ENCODE results near the gene TBC1D17. TPM values are rescaled to one million over a fixed set of nuclear protein-coding genes. Genes with fewer than 3 reads are reported as not detected.

Gene TBC1D17
- polyA plus RNA-seq, 3 donors: 3.1 to 48.2 (median 4.5) TPM

GRCh38 chr19:49918089-49918488, 40.6 kb downstream of the TBC1D17 start:
- DNase-seq: no peak
- H3K27me3 ChIP-seq (ENCODE audit: control insufficient read depth in 2 of 2, insufficient read depth in 2 of 2, low read length in 2 of 2): no peaks in the 10 kb centered on the region
- no peaks in the 10 kb centered on the region for H3K9me3 ChIP-seq (replicated peaks in 1 of 2; ENCODE audit: control insufficient read depth in 1 of 2, insufficient read depth in 1 of 2, low read length in 2 of 2)
- peaks cover 48 to 71% of the 10 kb centered on the region in 2 donors for H3K36me3 ChIP-seq (replicated peaks in 1 of 2; ENCODE audit: control insufficient read depth in 1 of 2, insufficient read depth in 2 of 2, low read length in 2 of 2)
- no peak overlapping the region for H3K9ac ChIP-seq (ENCODE audit: insufficient read depth, low read length, poor library complexity, severe bottlenecking)
- intact Hi-C loops (cut with micrococcal nuclease): no loop called here
- no peak overlapping the region for H3K4me3 ChIP-seq (replicated peaks in 1 of 3; ENCODE audit: low read depth in 2 of 3, low read length in 3 of 3)
- Mint-ChIP-seq H3K4me3 (no peak overlapping the region), H3K4me1 (peaks cover 56% of the 10 kb centered on the region), H3K27ac (peak overlapping the region; percentile 83 to 96 (median 94)), H3K27me3 (ENCODE audit: low read depth in 3 of 3) (peaks cover 0 to 3% (median 2%) of the 10 kb centered on the region in 3 donors), H3K36me3 (peaks cover 56 to 86% of the 10 kb centered on the region in 2 donors), H3K9me3 (no peaks in the 10 kb centered on the region)
- H3K4me2 ChIP-seq (replicated peaks; ENCODE audit: extremely low read depth, low read length, poor library complexity, severe bottlenecking): no peak overlapping the region
- peaks cover 88% of the 10 kb centered on the region for H3K79me2 ChIP-seq (ENCODE audit: insufficient read depth, low read length)
- no peak for TF ChIP-seq CTCF (IDR thresholded peaks at IDR 0.05)
- peaks cover 68% of the 10 kb centered on the region for H4K20me1 ChIP-seq (ENCODE audit: insufficient read depth, low read length)
- H3K4me1 ChIP-seq (ENCODE audit: control insufficient read depth in 1 of 2, insufficient read depth in 2 of 2, low read length in 2 of 2): peaks cover 31 to 52% of the 10 kb centered on the region in 2 donors
- peak overlapping the region; percentile 67 to 80 for H3K27ac ChIP-seq (ENCODE audit: low read depth in 1 of 2, low read length in 2 of 2)
- 87% methylated on average over 8 of the region's 8 CpGs for WGBS (ENCODE audit: insufficient coverage)
- no peak overlapping the region for H2AFZ ChIP-seq (ENCODE audit: insufficient read depth, low read depth, low read length, poor library complexity, severe bottlenecking)

GRCh38 chr19:49920624-49921363, 43.3 kb downstream of the TBC1D17 start:
- H3K27ac ChIP-seq (ENCODE audit: low read depth in 1 of 2, low read length in 2 of 2): peak overlapping the region in 1 of 2 donors; percentile 75
- DNase-seq: no peak
- no peaks in the 10 kb centered on the region for H3K9me3 ChIP-seq (replicated peaks in 1 of 2; ENCODE audit: control insufficient read depth in 1 of 2, insufficient read depth in 1 of 2, low read length in 2 of 2)
- peaks cover 43 to 72% of the 10 kb centered on the region in 2 donors for H3K36me3 ChIP-seq (replicated peaks in 1 of 2; ENCODE audit: control insufficient read depth in 1 of 2, insufficient read depth in 2 of 2, low read length in 2 of 2)
- H3K9me3 Mint-ChIP-seq: no peaks in the 10 kb centered on the region
- WGBS (ENCODE audit: insufficient coverage): 96% methylated on average over 15 of the region's 24 CpGs
- H3K27ac Mint-ChIP-seq: peak overlapping the region in 6 of 7 donors; percentile 32 to 91 (median 74)
- H4K20me1 ChIP-seq (ENCODE audit: insufficient read depth, low read length): peaks cover 88% of the 10 kb centered on the region
- H3K79me2 ChIP-seq (ENCODE audit: insufficient read depth, low read length): peaks cover 91% of the 10 kb centered on the region
- H3K27me3 ChIP-seq (ENCODE audit: control insufficient read depth in 2 of 2, insufficient read depth in 2 of 2, low read length in 2 of 2): no peaks in the 10 kb centered on the region
- H3K4me3 Mint-ChIP-seq: no peak overlapping the region
- no peak for TF ChIP-seq CTCF (IDR thresholded peaks at IDR 0.05)
- H3K9ac ChIP-seq (ENCODE audit: insufficient read depth, low read length, poor library complexity, severe bottlenecking): no peak overlapping the region
- H3K4me1 ChIP-seq (ENCODE audit: control insufficient read depth in 1 of 2, insufficient read depth in 2 of 2, low read length in 2 of 2): peaks cover 38 to 62% of the 10 kb centered on the region in 2 donors
- H3K4me2 ChIP-seq (replicated peaks; ENCODE audit: extremely low read depth, low read length, poor library complexity, severe bottlenecking): no peak overlapping the region
- H3K36me3 Mint-ChIP-seq: peaks cover 53 to 85% of the 10 kb centered on the region in 2 donors
- intact Hi-C loops (cut with micrococcal nuclease): no loop called here
- H2AFZ ChIP-seq (ENCODE audit: insufficient read depth, low read depth, low read length, poor library complexity, severe bottlenecking): no peak overlapping the region
- no peaks in the 10 kb centered on the region for H3K27me3 Mint-ChIP-seq (ENCODE audit: low read depth in 3 of 3)
- peaks cover 61% of the 10 kb centered on the region for H3K4me1 Mint-ChIP-seq
- no peak overlapping the region for H3K4me3 ChIP-seq (replicated peaks in 1 of 3; ENCODE audit: low read depth in 2 of 3, low read length in 3 of 3)
